GM12801 (cell line): ENCODE measurements around the gene FBXO42.

Experiments
- TF ChIP-seq, protein P1 (sequence below): IDR thresholded peaks from one replicate; pipeline ENCODE4 v1.5.1; 2011; ENCODE audit warnings: control low read depth; ENCODE audit not compliant: insufficient read length; ENCODE audit errors: extremely low read depth

Gene FBXO42

DNA sequence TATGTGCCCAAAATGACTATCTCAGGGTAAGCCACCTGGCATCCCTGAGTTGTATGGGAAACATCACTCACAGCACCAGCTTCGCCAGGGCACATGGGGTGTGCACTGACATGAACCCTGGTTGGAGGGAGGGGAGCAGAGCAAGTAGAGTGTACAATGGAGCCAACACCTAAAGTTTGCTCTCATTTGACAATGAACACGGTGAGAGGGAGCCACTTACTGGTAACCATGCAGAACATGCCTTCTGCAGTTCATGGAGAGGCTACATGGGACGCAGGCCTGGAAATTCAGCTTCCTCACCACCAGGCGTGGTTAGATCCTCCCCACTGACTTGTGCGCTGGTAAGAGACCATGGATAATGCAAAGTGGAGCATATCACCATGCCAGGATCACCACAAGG is 105.3 kb downstream of the FBXO42 start:
- TF ChIP-seq, protein P1, sequence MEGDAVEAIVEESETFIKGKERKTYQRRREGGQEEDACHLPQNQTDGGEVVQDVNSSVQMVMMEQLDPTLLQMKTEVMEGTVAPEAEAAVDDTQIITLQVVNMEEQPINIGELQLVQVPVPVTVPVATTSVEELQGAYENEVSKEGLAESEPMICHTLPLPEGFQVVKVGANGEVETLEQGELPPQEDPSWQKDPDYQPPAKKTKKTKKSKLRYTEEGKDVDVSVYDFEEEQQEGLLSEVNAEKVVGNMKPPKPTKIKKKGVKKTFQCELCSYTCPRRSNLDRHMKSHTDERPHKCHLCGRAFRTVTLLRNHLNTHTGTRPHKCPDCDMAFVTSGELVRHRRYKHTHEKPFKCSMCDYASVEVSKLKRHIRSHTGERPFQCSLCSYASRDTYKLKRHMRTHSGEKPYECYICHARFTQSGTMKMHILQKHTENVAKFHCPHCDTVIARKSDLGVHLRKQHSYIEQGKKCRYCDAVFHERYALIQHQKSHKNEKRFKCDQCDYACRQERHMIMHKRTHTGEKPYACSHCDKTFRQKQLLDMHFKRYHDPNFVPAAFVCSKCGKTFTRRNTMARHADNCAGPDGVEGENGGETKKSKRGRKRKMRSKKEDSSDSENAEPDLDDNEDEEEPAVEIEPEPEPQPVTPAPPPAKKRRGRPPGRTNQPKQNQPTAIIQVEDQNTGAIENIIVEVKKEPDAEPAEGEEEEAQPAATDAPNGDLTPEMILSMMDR, result no peak

- TF ChIP-seq, protein P1, result no peak
Observed at GRCh38 chr1:16245476-16246196, 106.6 kb downstream of the FBXO42 start.

DNA sequence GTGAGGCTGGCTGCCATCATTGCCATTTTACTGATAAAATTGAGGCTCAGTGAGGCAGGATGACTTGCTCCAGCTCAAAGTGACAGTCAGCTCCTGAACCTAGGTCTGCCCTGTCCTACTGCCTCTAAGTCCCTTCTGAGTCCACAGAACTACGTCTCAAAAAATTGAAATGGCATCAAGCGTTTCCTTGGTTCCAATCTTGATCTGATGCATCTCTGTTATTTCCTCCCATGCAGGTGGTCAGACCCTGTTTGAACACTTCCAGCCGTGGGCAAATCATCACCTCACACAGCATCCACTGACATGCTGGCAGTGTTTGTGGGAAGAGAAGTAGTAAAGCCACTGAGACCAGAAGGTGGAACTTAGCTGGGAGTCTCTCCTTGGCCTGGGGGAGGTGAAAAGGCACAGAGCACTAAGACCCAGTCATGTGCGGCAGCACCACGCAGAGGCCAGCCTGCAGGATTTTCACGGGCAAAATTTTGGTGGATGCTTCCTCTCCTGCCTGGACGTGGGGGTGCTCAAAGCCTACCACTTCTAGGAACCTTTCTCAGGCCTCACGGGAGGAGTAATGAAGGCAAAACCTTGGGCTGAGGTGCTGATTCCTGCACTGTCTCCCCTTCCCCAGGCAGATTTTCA is 107.5 kb downstream of the FBXO42 start:
- TF ChIP-seq, protein P1, result no peak

DNA sequence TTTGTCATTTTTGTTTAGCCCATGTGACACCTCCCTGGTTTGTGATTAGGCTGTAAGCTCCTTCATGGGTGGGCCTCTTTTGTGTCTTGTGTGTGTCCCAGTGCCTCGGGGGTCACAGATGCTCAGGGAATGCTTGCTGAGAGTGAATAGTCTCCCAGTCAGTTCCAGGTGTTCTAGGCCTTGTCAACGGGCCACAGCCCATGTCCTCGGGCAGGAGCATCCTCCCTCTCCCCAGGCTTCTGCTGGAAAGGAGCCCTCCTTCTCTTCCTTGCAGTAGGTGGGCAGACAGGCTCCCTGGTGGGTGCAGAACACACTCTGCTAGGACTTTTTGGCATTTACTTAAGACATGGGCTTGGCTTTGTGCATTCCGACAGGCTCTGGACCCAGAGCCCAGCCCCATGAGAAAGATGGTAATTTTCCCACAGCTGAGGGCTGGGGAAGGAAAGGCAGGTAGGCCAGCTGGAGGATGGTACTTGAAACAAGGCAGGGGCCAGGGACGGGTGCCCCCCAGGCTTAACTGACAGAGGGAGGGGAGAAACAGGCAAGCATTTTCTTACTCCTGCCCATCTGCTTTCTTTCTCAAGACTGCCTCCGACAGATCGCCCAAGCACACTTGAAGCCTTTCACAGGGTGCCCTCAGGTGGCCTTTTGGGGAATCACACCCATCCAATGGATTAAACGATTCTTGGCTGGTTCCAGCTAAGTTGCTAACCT is 108.2 kb downstream of the FBXO42 start:
- TF ChIP-seq, protein P1, result peak; percentile 93

GRCh38 chr1:16243215-16243610 is 109.1 kb downstream of the FBXO42 start:
- TF ChIP-seq, protein P1, result no peak

GRCh38 chr1:16242556-16243214 is 109.6 kb downstream of the FBXO42 start:
- TF ChIP-seq, protein P1, result no peak

DNA sequence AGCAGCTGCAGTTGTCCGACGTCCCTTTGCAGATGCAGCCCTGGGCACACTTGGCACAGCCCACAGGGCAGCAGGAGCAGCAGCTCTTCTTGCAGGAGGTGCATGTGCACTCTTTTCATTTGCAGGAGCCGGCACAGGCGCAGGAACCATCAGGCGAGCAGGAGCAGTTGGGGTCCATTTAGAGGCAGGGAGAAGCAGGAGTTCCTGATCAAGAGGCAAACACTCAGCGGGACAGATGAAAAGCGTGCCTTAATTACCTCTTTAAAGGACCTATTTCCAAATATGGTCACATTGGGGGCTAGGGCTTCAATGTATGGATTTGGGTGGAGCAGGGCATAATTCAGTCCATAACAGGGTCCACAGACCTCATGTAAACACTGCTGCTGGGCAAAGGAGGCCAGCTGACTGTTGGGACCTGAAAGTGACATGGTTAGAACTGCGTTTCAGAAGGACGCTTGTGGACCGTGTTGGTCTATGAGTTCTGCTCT is 111.0 kb downstream of the FBXO42 start:
- TF ChIP-seq, protein P1, result no peak
